H4 (cell line): Measurements from ENCODE around the gene DAPP1. TPM values are rescaled to one million over a fixed set of nuclear protein-coding genes. Genes with fewer than 3 reads are reported as not detected.

Experiments
- DNase-seq: peaks from one replicate; pipeline ENCODE4 v3.0.0-alpha.2; 2015; ENCODE audit warnings: low spot score
- total RNA-seq: library from RNA; depleted of rRNA; stranded (reverse); fragments of >200 nt; shearing (Covaris generic); gene quantifications from 2 replicates; pipeline ENCODE4 v1.2.3, GENCODE V29; 2014; rRNA removed

The DAPP1 gene
- total RNA-seq, 1 experiment from 2014 or later, result not detected

DNA sequence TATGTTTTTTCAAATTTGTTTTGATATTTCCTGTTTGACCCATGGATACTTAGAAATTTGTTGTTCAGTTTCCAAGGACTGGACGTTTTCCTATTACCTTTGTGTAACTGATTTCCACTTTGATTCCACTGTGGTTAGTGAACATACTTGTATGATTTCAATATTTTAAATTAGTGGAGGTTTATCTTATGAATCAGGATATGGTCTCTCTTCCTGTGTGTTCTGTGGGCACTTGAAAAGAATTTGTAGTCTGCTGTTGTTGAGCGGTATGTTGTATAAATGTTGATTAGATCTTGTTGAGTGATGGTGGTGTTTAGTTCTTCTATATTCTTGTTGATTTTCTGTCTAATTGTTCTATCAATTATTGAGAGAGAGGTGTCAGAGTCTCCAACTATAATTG is 98.8 kb downstream of the DAPP1 start:
- no peak for DNase-seq

DNA sequence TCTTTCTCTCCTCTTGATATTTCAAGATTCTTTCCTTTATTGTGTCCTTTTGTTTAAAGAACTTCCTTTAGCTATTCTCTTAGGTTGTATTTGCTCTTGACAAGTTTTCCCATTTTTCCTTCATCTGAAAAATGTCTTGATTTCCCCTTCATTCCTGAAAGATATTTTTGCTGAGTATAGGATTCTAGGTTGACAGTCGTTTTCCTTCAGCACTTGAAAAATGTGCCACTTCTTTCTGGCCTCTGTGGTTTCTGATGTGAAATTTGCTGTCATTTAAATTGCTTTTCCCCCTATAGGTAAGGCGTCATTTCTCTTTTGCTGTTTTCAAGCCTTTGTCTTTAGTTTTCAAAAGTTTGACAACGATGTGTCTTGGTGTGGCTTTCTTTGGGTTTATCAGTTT is 100.9 kb downstream of the DAPP1 start:
- DNase-seq, result no peak

DNA sequence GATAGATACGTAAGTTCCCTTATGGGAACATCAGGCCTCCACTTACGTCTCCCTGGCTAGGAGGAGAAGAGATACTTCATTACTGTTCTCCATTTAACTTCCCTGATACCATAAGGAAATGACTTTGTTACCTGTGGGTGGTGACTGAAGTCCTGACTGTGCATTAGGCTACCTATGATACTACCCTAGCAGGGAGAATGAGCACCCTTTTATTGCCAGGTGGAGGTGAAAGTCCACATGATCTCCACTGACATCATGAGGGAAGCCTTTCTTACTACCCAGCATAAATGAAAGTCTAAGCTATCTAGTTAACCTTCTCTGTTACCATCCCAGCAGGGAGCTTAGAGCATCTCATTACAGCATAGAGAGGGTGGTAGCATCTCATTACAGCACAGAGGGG is 102.0 kb downstream of the DAPP1 start:
- DNase-seq, result no peak

Other genes starting within 250 kb of the DAPP1 start
- gene MTTP, start 242.0 kb upstream of the DAPP1 start, total RNA-seq, result 0.23 and 0.31 TPM in 2 replicates
- gene C4orf54, start 159.0 kb upstream of the DAPP1 start, total RNA-seq, result 0.04 TPM in 1 of 2 replicates, not detected in the other
- gene LAMTOR3, start 77.6 kb downstream of the DAPP1 start, total RNA-seq, result 60.3 and 78.0 TPM in 2 replicates
- gene DNAJB14, start 129.8 kb downstream of the DAPP1 start, total RNA-seq, result 32.6 and 62.2 TPM in 2 replicates
- gene H2AZ1, start 133.4 kb downstream of the DAPP1 start, total RNA-seq, result 1,439 and 1,655 TPM in 2 replicates